ENCODE results near the gene SH3BP4.

The SH3BP4 gene

DNA sequence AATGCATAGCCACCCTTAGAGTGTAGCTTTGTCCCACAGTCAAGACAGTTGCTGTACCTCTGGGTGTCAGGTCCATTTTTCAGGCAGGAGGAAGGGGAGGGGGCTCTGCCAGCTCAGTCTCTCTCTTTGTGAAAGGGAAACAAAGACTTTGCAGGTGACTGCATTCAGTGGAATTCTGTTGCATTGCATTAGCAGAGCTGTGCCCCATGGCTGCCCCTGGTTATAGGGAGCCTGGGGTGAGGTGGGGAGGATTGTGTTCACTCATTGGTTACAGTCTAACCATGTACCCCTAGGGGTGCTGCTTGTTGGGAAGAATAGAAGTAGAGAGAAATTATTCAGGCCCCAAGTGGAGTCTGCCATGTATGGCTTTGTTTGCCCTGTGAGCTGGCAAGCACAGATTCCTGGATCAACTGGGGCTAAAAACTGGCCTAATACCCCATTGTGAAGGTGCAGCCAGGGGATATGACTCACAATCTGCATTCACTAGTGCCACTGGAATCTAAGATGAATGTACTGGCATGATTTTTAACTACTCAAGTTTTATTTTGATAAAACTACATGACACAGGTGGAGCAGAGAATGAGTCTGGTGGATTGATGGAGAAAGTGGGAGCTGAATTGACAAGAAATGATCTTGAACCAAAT lies 118.4 kb downstream of the SH3BP4 start:
- H3K27ac ChIP-seq = no peak overlapping the region
- no peaks in the 10 kb centered on the region for H3K9me3 ChIP-seq
- no peaks in the 10 kb centered on the region for H3K4me1 ChIP-seq
- H3K27me3 ChIP-seq = peaks cover 0 to 5% of the 10 kb centered on the region in 2 donors
- H3K36me3 ChIP-seq = no peaks in the 10 kb centered on the region
- no peak overlapping the region for H3K4me3 ChIP-seq
- DNase-seq = no peak
- no peak for TF ChIP-seq CTCF (IDR thresholded peaks at IDR 0.05)
- intact Hi-C loops (cut with DNase I; ENCODE audit: low total_unique reads) = loop anchor here (10.0 kb wide), 1 partner anchor 1795 kb away; no protein-coding TSS in a partner anchor

GRCh38 chr2:235073868-235074413 lies 122.1 kb downstream of the SH3BP4 start:
- no peak for DNase-seq
- Histone ChIP-seq H3K36me3 (no peaks in the 10 kb centered on the region), H3K9me3 (no peaks in the 10 kb centered on the region), H3K4me1 (no peaks in the 10 kb centered on the region), H3K27ac (no peak overlapping the region), H3K4me3 (no peak overlapping the region), H3K27me3 (no peaks in the 10 kb centered on the region)
- intact Hi-C loops (cut with DNase I; ENCODE audit: low total_unique reads) = loop anchor here (10.0 kb wide), 1 partner anchor 1791 kb away; no protein-coding TSS in a partner anchor
- TF ChIP-seq CTCF (IDR thresholded peaks at IDR 0.05) = no peak

GRCh38 chr2:235077046-235077445 lies 125.2 kb downstream of the SH3BP4 start:
- Histone ChIP-seq H3K4me3 (no peak overlapping the region), H3K4me1 (no peaks in the 10 kb centered on the region), H3K27ac (no peak overlapping the region), H3K36me3 (no peaks in the 10 kb centered on the region), H3K27me3 (no peaks in the 10 kb centered on the region), H3K9me3 (no peaks in the 10 kb centered on the region)
- intact Hi-C loops (cut with DNase I; ENCODE audit: low total_unique reads) = loop anchor here (10.0 kb wide), 1 partner anchor 1788 kb away; no protein-coding TSS in a partner anchor
- no peak for TF ChIP-seq CTCF (IDR thresholded peaks at IDR 0.05)
- no peak for DNase-seq

DNA sequence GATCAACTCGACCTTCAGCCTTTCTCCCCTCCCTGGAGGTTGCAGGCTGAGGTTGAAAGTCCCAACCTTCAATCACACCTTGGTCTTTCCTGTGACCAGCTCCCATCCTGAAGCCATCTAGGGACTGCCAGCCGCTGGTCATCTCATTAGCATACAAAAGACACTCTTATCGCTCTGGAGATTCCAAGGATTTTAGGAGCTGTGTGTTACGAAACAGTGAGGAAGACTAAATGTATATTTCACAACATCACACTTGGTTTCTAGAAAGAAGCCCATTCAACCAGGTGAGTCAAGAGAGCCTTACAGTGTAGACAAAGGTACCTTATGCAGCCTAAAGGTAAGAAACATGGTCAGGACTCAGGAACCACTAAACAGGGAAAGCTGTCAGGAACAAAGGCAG lies 126.4 kb downstream of the SH3BP4 start:
- H3K27ac ChIP-seq = no peak overlapping the region
- H3K36me3 ChIP-seq = no peaks in the 10 kb centered on the region
- no peak overlapping the region for H3K4me3 ChIP-seq
- no peaks in the 10 kb centered on the region for H3K4me1 ChIP-seq
- intact Hi-C loops (cut with DNase I; ENCODE audit: low total_unique reads) = loop anchor here (10.0 kb wide), 1 partner anchor 1787 kb away; no protein-coding TSS in a partner anchor
- no peaks in the 10 kb centered on the region for H3K27me3 ChIP-seq
- no peak for DNase-seq
- no peaks in the 10 kb centered on the region for H3K9me3 ChIP-seq
- no peak for TF ChIP-seq CTCF (IDR thresholded peaks at IDR 0.05)

DNA sequence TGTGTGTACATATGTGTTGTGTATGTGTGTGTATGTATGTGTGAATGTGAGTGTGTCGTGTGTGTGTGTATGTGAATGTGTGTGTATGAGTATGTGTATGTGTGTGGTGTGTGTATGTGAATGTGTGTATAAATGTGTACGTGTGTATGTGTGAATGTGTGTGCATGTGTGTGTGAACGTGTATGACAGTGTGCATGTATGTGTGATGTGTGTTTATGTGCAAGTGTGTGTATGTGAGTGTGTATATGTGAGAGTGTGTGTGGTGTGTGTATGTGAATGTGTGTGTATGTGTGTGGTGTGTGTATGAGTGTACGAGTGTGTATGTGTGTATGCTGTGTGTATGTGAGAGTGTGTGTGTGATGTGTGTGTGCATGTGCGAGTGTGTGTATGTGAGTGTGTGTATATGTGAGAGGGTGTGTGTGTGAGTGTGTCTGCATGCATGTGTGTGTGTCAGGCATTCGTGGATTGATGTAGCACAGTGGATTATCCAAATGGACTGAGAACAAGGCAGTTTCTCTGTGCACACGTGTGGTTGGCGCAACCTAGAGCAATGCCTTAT lies 127.2 kb downstream of the SH3BP4 start:
- no peak for DNase-seq
- Histone ChIP-seq H3K9me3 (no peaks in the 10 kb centered on the region), H3K4me3 (no peak overlapping the region), H3K27ac (no peak overlapping the region), H3K27me3 (no peaks in the 10 kb centered on the region), H3K36me3 (no peaks in the 10 kb centered on the region), H3K4me1 (no peaks in the 10 kb centered on the region)
- intact Hi-C loops (cut with DNase I; ENCODE audit: low total_unique reads) = loop anchor here (10.0 kb wide), 1 partner anchor 1786 kb away; no protein-coding TSS in a partner anchor
- TF ChIP-seq CTCF (IDR thresholded peaks at IDR 0.05) = no peak
